Left lung (tissue), 10 donors: Measurements from ENCODE around the gene PGBD1. TPM values are rescaled to one million over a fixed set of nuclear protein-coding genes. Genes with fewer than 3 reads are reported as not detected.
A peak's percentile ranks its signal among the peaks of the same experiment; 100 is the strongest.

Experiments
- ATAC-seq: fragments of 200-7000 bp; cut with Tn5 transposase; one replicate; pipeline ENCODE4 v1.9.1; 2020; ENCODE audit warnings: moderate library complexity
- DNase-seq, 4 donors: peaks; one replicate each; pipeline ENCODE4 v3.0.0-alpha.2; 2013 to 2020
- H3K27ac ChIP-seq, 2 donors: fragments of 200-600 bp; sonication (generic) in 1 of 2; one replicate each; pipeline versions ENCODE4 v1.5.0 to v1.8.0; 2020 to 2021
- H3K27me3 ChIP-seq, 2 donors: fragments of 200-600 bp; sonication (generic) in 1 of 2; one replicate each; pipeline versions ENCODE4 v1.5.0 to v1.8.0; 2020 to 2021
- H3K36me3 ChIP-seq, 2 donors: fragments of 200-600 bp; sonication (generic) in 1 of 2; one replicate each; pipeline versions ENCODE4 v1.5.0 to v1.8.0; 2020 to 2021
- H3K4me1 ChIP-seq, 2 donors: fragments of 200-600 bp; one replicate each; pipeline ENCODE4 v1.8.0; 2021
- H3K4me3 ChIP-seq, 2 donors: fragments of 200-600 bp; sonication (generic) in 1 of 2; one replicate each; pipeline versions ENCODE4 v1.5.0 to v1.8.0; 2020 to 2021; ENCODE audit warnings: mild to moderate bottlenecking in 1 of 2
- H3K9me3 ChIP-seq, 2 donors: fragments of 200-600 bp; sonication (generic) in 1 of 2; one replicate each; pipeline versions ENCODE4 v1.5.0 to v1.8.0; 2020 to 2021
- intact Hi-C, 2 donors: fragments of 100-400 bp; cut with DNase I; formaldehyde crosslinking; loops; one replicate each; pipeline versions ENCODE4 v1.11.2 to v1.14.2; 2022
- polyA plus RNA-seq, 6 donors: library from polyadenylated mRNA; unstranded; fragments of 120-200 nt; gene quantifications; one replicate each; pipeline ENCODE4 v1.2.1, GENCODE V29; 2013; ENCODE audit not compliant: insufficient read length in 6 of 6
- total RNA-seq, 2 donors: library from RNA; stranded (reverse); fragmentation: NEBNext Ultra II Directional; extraction: Animal tissue kit (Norgen Biotek cat#: 25700); gene quantifications; one replicate each; pipeline ENCODE4 v1.2.1, GENCODE V29; 2021
- TF ChIP-seq, protein P1 (sequence below), 2 donors: fragments of 200-600 bp; sonication (generic) in 1 of 2; IDR thresholded peaks; one replicate each; pipeline versions ENCODE4 v1.5.0 to v1.8.0; 2021; ENCODE audit warnings: antibody characterized with exemption in 2 of 2
- donor health status: DM: no; HTN: yes; CAD: no.
- donor health status: DM: no; HTN: no; CAD: no.

PGBD1 gene
- total and polyA plus RNA-seq, 8 donors = 3.8 to 15.3 (median 12.7) TPM

DNA sequence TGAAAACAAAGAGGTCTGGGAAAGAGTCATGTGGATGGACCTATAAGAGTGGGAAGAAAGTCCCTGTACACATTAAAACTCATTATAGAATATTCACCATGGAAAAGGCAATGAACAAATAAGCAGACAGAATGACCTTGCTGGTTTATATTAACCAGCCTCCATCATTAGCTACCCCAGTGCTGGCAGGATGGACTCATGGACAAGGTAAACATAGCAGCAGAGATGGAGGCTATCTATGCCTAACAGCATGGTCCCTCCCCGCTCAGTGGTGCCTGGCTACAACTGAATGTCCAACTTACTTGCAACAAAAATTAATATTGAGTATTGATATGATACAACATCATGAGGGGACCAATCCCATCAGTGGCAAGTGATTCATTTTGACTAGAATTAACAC is 63.8 kb downstream of the PGBD1 start:
- H3K4me1 ChIP-seq = peaks cover 0 to 2% of the 10 kb centered on the region in 2 donors
- no peak overlapping the region for H3K27ac ChIP-seq
- ATAC-seq = no peak
- intact Hi-C loops = no loop called here
- no peaks in the 10 kb centered on the region for H3K36me3 ChIP-seq
- H3K9me3 ChIP-seq = peaks cover 0 to 11% of the 10 kb centered on the region in 2 donors
- no peak overlapping the region for H3K4me3 ChIP-seq
- DNase-seq = no peak
- TF ChIP-seq, protein P1, sequence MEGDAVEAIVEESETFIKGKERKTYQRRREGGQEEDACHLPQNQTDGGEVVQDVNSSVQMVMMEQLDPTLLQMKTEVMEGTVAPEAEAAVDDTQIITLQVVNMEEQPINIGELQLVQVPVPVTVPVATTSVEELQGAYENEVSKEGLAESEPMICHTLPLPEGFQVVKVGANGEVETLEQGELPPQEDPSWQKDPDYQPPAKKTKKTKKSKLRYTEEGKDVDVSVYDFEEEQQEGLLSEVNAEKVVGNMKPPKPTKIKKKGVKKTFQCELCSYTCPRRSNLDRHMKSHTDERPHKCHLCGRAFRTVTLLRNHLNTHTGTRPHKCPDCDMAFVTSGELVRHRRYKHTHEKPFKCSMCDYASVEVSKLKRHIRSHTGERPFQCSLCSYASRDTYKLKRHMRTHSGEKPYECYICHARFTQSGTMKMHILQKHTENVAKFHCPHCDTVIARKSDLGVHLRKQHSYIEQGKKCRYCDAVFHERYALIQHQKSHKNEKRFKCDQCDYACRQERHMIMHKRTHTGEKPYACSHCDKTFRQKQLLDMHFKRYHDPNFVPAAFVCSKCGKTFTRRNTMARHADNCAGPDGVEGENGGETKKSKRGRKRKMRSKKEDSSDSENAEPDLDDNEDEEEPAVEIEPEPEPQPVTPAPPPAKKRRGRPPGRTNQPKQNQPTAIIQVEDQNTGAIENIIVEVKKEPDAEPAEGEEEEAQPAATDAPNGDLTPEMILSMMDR (IDR thresholded peaks at IDR 0.05) = no peak
- H3K27me3 ChIP-seq = peaks cover 0 to 8% of the 10 kb centered on the region in 2 donors

DNA sequence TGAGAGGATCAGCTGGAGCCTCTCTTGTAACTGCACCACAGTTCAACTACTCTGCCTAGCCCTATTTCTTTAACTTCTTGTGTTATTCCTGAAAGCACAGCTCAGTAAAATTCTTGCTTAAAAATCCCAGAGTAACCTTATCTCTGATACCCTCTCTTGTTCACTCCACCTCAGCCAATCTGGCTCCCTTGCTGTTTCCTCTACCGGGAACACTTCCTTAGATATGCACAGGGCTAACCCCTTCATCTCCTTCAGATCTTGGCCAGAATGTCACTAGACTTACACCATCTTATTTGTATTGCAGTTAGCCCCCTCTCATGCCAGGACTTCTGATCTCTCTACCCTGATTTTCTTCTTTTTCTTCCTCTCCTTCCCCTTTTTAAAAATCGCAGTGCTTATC is 65.7 kb downstream of the PGBD1 start:
- Histone ChIP-seq H3K9me3 (no peaks in the 10 kb centered on the region), H3K4me3 (no peak overlapping the region), H3K27me3 (peaks cover 0 to 8% of the 10 kb centered on the region in 2 donors), H3K27ac (no peak overlapping the region), H3K36me3 (no peaks in the 10 kb centered on the region), H3K4me1 (peaks cover 7 to 21% of the 10 kb centered on the region in 2 donors)
- ATAC-seq = no peak
- TF ChIP-seq, protein P1 (IDR thresholded peaks at IDR 0.05) = no peak
- intact Hi-C loops = no loop called here
- DNase-seq = no peak

DNA sequence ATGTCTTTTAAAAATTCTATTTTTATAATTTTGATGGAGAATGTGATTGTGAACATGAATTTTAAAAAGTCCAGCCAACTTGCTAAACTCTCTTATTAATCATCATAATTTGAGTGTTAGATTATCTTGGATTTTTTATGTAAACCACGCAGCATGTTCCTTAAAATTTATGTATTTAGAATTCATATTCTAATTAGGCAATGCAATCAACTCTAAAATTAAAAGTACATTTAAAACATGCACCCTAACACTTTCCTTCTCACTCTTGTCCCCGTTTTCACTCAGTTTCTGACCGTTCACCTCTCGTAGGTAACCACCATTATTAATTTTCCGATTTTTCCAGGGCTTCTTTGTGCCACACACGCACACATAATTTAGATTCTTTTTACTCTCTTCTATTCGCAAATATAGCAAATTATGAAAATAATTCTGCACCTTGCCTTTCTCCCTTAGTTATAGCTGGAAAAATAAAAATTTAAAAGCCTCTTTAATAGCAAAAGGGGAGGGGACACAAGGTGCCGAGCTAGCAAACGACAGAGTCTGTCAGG is 68.0 kb downstream of the PGBD1 start:
- Histone ChIP-seq H3K36me3 (no peaks in the 10 kb centered on the region), H3K27me3 (peaks cover 0 to 8% of the 10 kb centered on the region in 2 donors), H3K9me3 (no peaks in the 10 kb centered on the region), H3K4me3 (peak overlapping the region; percentile 54 to 71), H3K4me1 (peaks cover 7 to 21% of the 10 kb centered on the region in 2 donors), H3K27ac (peak overlapping the region; percentile 74 to 81)
- intact Hi-C loops = no loop called here
- no peak for DNase-seq
- TF ChIP-seq, protein P1 (IDR thresholded peaks at IDR 0.05) = no peak
- ATAC-seq = no peak

DNA sequence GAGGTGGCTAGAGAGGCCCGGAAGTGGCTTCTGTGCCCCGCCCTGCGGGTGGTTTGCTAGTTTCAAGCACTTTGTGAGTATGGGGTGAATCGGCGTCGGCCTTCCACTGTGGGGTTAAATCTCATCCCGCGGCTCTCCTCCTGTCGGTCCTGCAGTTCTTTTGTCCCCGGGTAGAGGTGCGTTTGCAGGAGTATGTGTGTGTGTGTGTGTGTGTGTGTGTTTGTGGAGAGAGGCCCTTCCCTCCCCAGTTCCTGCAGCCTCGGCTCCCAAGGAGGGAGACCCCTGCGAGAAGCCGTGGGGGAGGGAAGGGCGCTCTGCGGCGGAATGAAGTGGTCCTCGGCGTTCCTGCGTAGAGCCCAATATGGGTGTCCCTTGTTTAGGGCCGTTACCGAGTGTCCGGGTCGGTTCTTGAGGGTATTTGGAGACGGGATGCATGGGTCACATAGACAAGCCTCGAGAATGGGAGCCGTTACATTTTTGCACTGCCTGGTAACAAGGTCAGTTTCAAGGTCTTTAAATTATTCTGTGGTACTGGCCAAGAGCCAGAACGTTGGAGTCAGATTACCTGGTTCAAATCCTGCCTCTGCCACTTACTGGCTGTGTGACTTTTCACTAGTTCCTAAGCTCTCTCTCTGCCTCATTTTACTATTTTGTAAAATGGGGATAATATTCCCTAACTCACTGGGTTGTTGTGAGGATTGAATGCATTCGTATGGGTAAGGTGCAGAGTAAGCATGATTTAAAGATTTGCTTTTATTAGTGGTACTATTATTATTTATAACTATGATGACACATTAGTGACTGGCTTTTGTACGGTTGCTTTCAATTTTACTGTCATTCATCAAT is 68.7 kb downstream of the PGBD1 start, which contains the start of gene ZKSCAN3:
Gene ZKSCAN3 (plus strand): TSS at position 56 of the 846 bp plus-strand sequence. CDS start 9,640 bp downstream, outside the sequence.
- Histone ChIP-seq H3K9me3 (no peaks in the 10 kb centered on the region), H3K36me3 (no peaks in the 10 kb centered on the region), H3K4me1 (peaks cover 8 to 28% of the 10 kb centered on the region in 2 donors), H3K27me3 (peaks cover 0 to 8% of the 10 kb centered on the region in 2 donors), H3K27ac (peak within 1 kb of the TSS; percentile 74 to 81), H3K4me3 (peak within 1 kb of the TSS; percentile 54 to 71)
- intact Hi-C loops = no loop called here
- ATAC-seq (peak; percentile 96), DNase-seq (peak; percentile 70 to 96 (median 88))
- TF ChIP-seq, protein P1 (IDR thresholded peaks at IDR 0.05) = no peak

DNA sequence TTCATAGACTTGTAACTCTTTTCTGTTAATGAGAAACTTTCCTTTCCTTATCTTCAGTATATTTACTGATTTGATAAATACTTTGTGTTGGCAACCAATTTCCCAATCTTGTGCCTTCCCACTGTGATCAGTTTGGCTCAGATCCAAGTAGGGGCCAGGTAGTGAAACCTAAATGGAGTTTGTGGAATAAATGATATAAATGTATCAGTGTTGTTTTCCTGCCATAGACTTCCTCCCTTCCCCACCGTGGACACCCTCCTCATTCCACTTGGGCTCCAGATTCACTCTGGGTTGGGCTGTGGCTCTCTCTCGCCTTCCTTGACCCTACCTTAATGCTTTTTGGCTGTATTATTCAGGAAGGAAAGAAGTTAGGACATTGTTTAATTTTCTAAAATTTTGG is 69.7 kb downstream of the PGBD1 start:
- peaks cover 0 to 3% of the 10 kb centered on the region in 2 donors for H3K27me3 ChIP-seq
- H3K36me3 ChIP-seq = no peaks in the 10 kb centered on the region
- no peak overlapping the region for H3K27ac ChIP-seq
- ATAC-seq = no peak
- intact Hi-C loops = no loop called here
- no peak for DNase-seq
- H3K9me3 ChIP-seq = no peaks in the 10 kb centered on the region
- peak overlapping the region in 1 of 2 donors; percentile 71 for H3K4me3 ChIP-seq
- H3K4me1 ChIP-seq = peaks cover 12 to 34% of the 10 kb centered on the region in 2 donors
- TF ChIP-seq, protein P1 (IDR thresholded peaks at IDR 0.05) = no peak
